Endothelial cell of umbilical vein (primary cell): ENCODE measurements around the gene FOXO6. TPM values are rescaled to one million over a fixed set of nuclear protein-coding genes. Genes with fewer than 3 reads are reported as not detected.

Source experiments
- BruUV-seq: library from RNA; stranded (reverse); fragments of 400-500 nt; replicated peaks from 2 replicates; lab custom pipeline; 2021; lab: Mats Ljungman, UMichigan
- CTCF ChIA-PET: fragments of 300-600, 350-600 bp; sonication (Branson Sonifier 250); formaldehyde crosslinking; loops from one replicate; lab custom pipeline; 2021; ENCODE audit warnings: antibody characterized with exemption, inconsistent platforms; lab: Charles Lee
- POLR2A ChIA-PET: fragments of 300-600, 350-600 bp; sonication (Branson Sonifier 250); formaldehyde crosslinking; loops from one replicate; lab custom pipeline; 2021; ENCODE audit warnings: antibody characterized with exemption, inconsistent platforms; lab: Charles Lee
- DNase-seq: peaks from one replicate; pipeline ENCODE4 v3.0.0-alpha.2; 2011; ENCODE audit warnings: low read depth, low spot score
- FAIRE-seq: peaks from 2 replicates; lab custom pipeline; 2011; peaks lifted over from hg19 to GRCh38; lab: Jason Lieb, UNC
- H2AFZ ChIP-seq: 2 replicates; pipeline ENCODE4 v1.6.0; 2012; ENCODE audit warnings: low read depth, low read length, control low read depth, inconsistent platforms
- H3K27ac ChIP-seq: 2 replicates; pipeline ENCODE4 v1.5.1; 2011; ENCODE audit warnings: low read depth, mild to moderate bottlenecking, control low read depth, low read length, moderate library complexity; ENCODE audit not compliant: insufficient read depth
- H3K27me3 ChIP-seq, 2 experiments: 2 replicates each; pipeline versions ENCODE4 v1.6.0 to v1.6.1; 2011; ENCODE audit warnings: low read length in 2 of 2, mixed read lengths in 1 of 2; ENCODE audit not compliant: control insufficient read depth in 2 of 2, insufficient read depth in 2 of 2
- H3K36me3 ChIP-seq, 2 experiments: 2 replicates in 1 of 2; 3 replicates in 1 of 2; pipeline ENCODE4 v1.5.1; 2011; ENCODE audit warnings: low read length in 2 of 2, mild to moderate bottlenecking in 1 of 2, moderate library complexity in 1 of 2; ENCODE audit not compliant: control insufficient read depth in 2 of 2, insufficient read depth in 2 of 2; ENCODE audit errors: extremely low read depth in 1 of 2
- H3K4me1 ChIP-seq: 3 replicates; pipeline ENCODE4 v1.5.1; 2011; ENCODE audit warnings: mild to moderate bottlenecking, low read length; ENCODE audit not compliant: control insufficient read depth, insufficient read depth; ENCODE audit errors: extremely low read depth
- H3K4me2 ChIP-seq: 2 replicates; pipeline ENCODE4 v1.6.1; 2011; ENCODE audit warnings: low read length, control low read depth, mixed read lengths; ENCODE audit not compliant: insufficient read depth
- H3K4me3 ChIP-seq, 3 experiments: fragments of 200-600 bp in 1 of 3; sonication (generic), shearing (Covaris generic) in 1 of 3; replicated peaks in 1 of 3; 2 replicates each; pipeline ENCODE4 v1.5.1; 2011 to 2016; ENCODE audit warnings: control low read depth in 3 of 3, low read length in 3 of 3, mild to moderate bottlenecking in 2 of 3, inconsistent platforms in 1 of 3, low read depth in 1 of 3, moderate library complexity in 1 of 3; ENCODE audit not compliant: insufficient read depth in 1 of 3
- H3K79me2 ChIP-seq: 2 replicates; pipeline ENCODE4 v1.6.0; 2012; ENCODE audit warnings: low read length, inconsistent platforms; ENCODE audit not compliant: control insufficient read depth, insufficient read depth
- H3K9ac ChIP-seq: replicated peaks from 2 replicates; pipeline ENCODE3; 2011; ENCODE audit warnings: low read length, control low read depth; ENCODE audit not compliant: insufficient read depth; ENCODE audit errors: extremely low read depth
- H3K9me1 ChIP-seq: replicated peaks from 3 replicates; pipeline ENCODE4 v1.6.0; 2011; ENCODE audit warnings: mild to moderate bottlenecking, low read length; ENCODE audit not compliant: control insufficient read depth, insufficient read depth; ENCODE audit errors: extremely low read depth
- H3K9me3 ChIP-seq: replicated peaks from 2 replicates; pipeline ENCODE4 v1.5.1; 2012; ENCODE audit warnings: low read length, inconsistent platforms; ENCODE audit not compliant: control insufficient read depth, insufficient read depth
- H4K20me1 ChIP-seq: replicated peaks from 2 replicates; pipeline ENCODE3; 2011; ENCODE audit warnings: mild to moderate bottlenecking, low read length; ENCODE audit not compliant: control insufficient read depth, insufficient read depth; ENCODE audit errors: extremely low read depth
- CTCF ChIP-seq, 2 donors: IDR thresholded peaks; 1 replicate in 1 of 2; 2 replicates in 1 of 2; pipeline ENCODE4 v1.5.1; 2011; ENCODE audit warnings: low read length in 2 of 2, mild to moderate bottlenecking in 2 of 2, moderate library complexity in 2 of 2, control low read depth in 1 of 2, inconsistent platforms in 1 of 2, low read depth in 1 of 2; ENCODE audit not compliant: insufficient read depth in 1 of 2; ENCODE audit errors: extremely low read depth in 1 of 2
- EZH2 ChIP-seq: IDR thresholded peaks from 2 replicates; pipeline ENCODE4 v1.6.1; 2012; ENCODE audit warnings: borderline replicate concordance, low read depth, mild to moderate bottlenecking, moderate library complexity, low read length, inconsistent platforms; ENCODE audit not compliant: severe bottlenecking
- FOS ChIP-seq: IDR thresholded peaks from 2 replicates; pipeline ENCODE4 v1.6.1; 2011; ENCODE audit warnings: mild to moderate bottlenecking, low read length, moderate library complexity, borderline replicate concordance; ENCODE audit not compliant: insufficient read depth
- GATA2 ChIP-seq: IDR thresholded peaks from 2 replicates; pipeline ENCODE4 v1.7.0; 2011; ENCODE audit warnings: low read depth, mild to moderate bottlenecking, moderate library complexity, mixed read lengths, low read length; ENCODE audit not compliant: insufficient read length, insufficient read depth
- JUN ChIP-seq: IDR thresholded peaks from 2 replicates; pipeline ENCODE4 v1.6.1; 2011; ENCODE audit warnings: borderline replicate concordance, low read depth; ENCODE audit not compliant: insufficient read length, insufficient read depth
- MAX ChIP-seq: IDR thresholded peaks from 2 replicates; pipeline ENCODE4 v1.6.1; 2011; ENCODE audit not compliant: insufficient read depth, insufficient read length
- MYC ChIP-seq: IDR thresholded peaks from one replicate; pipeline ENCODE4 v1.6.1; 2011; ENCODE audit warnings: mild to moderate bottlenecking, low read depth, low read length
- POLR2A ChIP-seq: IDR thresholded peaks from 2 replicates; pipeline ENCODE4 v1.6.1; 2012; ENCODE audit warnings: low read depth, mild to moderate bottlenecking, control low read depth, low read length
- POLR2AphosphoS5 ChIP-seq: IDR thresholded peaks from 2 replicates; pipeline ENCODE4 v1.6.1; 2012; ENCODE audit warnings: low read depth, mild to moderate bottlenecking, control low read depth, low read length, moderate library complexity; ENCODE audit not compliant: insufficient read depth
- dilution Hi-C: fragments of 300-500 bp; cut with MboI; formaldehyde crosslinking; loops from one replicate; pipeline ENCODE4 v1.15.0; 2019; ENCODE audit warnings: low sequenced_read_pairs; ENCODE audit not compliant: extremely low pct_ligation_motif_present
- intact Hi-C: fragments of 100-400 bp; cut with micrococcal nuclease; formaldehyde crosslinking; loops from one replicate; pipeline ENCODE4 v1.10.0; 2022
- polyA plus RNA-seq, 4 experiments: library from polyadenylated mRNA; depleted of rRNA in 3 of 4; stranded (reverse) in 3 of 4; unstranded in 1 of 4; fragments of >200 nt; gene quantifications; 2 replicates each; pipeline versions ENCODE4 v1.2.1 to v1.2.3, GENCODE V29; 2011 to 2012; ENCODE audit warnings: missing spikeins in 1 of 4
- total RNA-seq: library from RNA; stranded (reverse); gene quantifications from 2 replicates; pipeline ENCODE4 v1.2.3, GENCODE V29; 2021

FOXO6 gene
- total and polyA plus RNA-seq, 2 donors (not counting 3 experiments of a cell fraction or from before 2014, with no cell fraction given) = 0.04 to 0.38 TPM

- TF ChIP-seq EZH2 = no peak
- no peak for TF ChIP-seq POLR2A
- no peak for TF ChIP-seq MAX
- no peak for TF ChIP-seq GATA2
- TF ChIP-seq CTCF (IDR thresholded peaks at IDR 0.05; ENCODE audit: extremely low read depth in 1 of 2, insufficient read depth in 1 of 2, low read depth in 1 of 2, low read length in 2 of 2) = no peak
- no peak for TF ChIP-seq JUN
- no peak for TF ChIP-seq FOS
- TF ChIP-seq POLR2AphosphoS5 = no peak
- TF ChIP-seq MYC = no peak
- POLR2A ChIA-PET = no interaction called here
These were observed 10.7 kb downstream of the FOXO6 start for GRCh38 chr1:41371630-41372599.

More at GRCh38 chr1:41371630-41372599, 10.7 kb downstream of the FOXO6 start:
- Histone ChIP-seq H3K9me1 (no peaks in the 10 kb centered on the region), H3K9me3 (no peaks in the 10 kb centered on the region), H3K4me1 (no peaks in the 10 kb centered on the region), H3K36me3 (no peaks in the 10 kb centered on the region), H2AFZ (no peak overlapping the region), H3K27ac (no peak overlapping the region), H3K9ac (no peak overlapping the region), H4K20me1 (no peaks in the 10 kb centered on the region), H3K79me2 (no peaks in the 10 kb centered on the region), H3K4me2 (no peak overlapping the region), H3K4me3 (no peak overlapping the region), H3K27me3 (peaks cover 10 to 16% of the 10 kb centered on the region in 2 experiments)
- dilution Hi-C loops (no loop called here), intact Hi-C loops (no loop called here)
- CTCF ChIA-PET = interaction anchor here (2.5 to 2.6 kb wide), 2 partner anchors 11 to 89 kb away, joined by 6 to 11 read pairs; partner anchors contain the start of gene FOXO6
- no peak for FAIRE-seq
- BruUV-seq = no TSS peak
- DNase-seq = no peak
